Measurements from ENCODE around the gene HSPB9.

- TF ChIP-seq CTCF (IDR thresholded peaks at IDR 0.05) (no peak), POLR2A (IDR thresholded peaks at IDR 0.05) (no peak), EP300 (IDR thresholded peaks at IDR 0.05) (no peak)
Measured at GRCh38 chr17:42107597-42108576, 14.7 kb upstream of the HSPB9 start.

Data from upper lobe of left lung (tissue), 4 donors.